Testis (tissue), 5 donors: ENCODE data around the gene CCDC201. TPM values are rescaled to one million over a fixed set of nuclear protein-coding genes. Genes with fewer than 3 reads are reported as not detected.

ENCODE experiments used
- DNase-seq: peaks from one replicate; pipeline ENCODE4 v3.0.0-alpha.2; 2019
- H3K27ac ChIP-seq, 2 donors: fragments of 200-600 bp; sonication (generic); one replicate each; pipeline ENCODE4 v1.5.1; 2019
- H3K27me3 ChIP-seq: fragments of 200-600 bp; sonication (generic); one replicate; pipeline ENCODE4 v1.5.1; 2019
- H3K36me3 ChIP-seq: fragments of 200-600 bp; sonication (generic); one replicate; pipeline ENCODE4 v1.5.1; 2017; ENCODE audit warnings: low read depth; ENCODE audit errors: missing control alignments
- H3K4me1 ChIP-seq: fragments of 200-600 bp; sonication (generic); one replicate; pipeline ENCODE4 v1.5.1; 2019
- H3K4me3 ChIP-seq, 2 donors: fragments of 200-600 bp; sonication (generic); one replicate each; pipeline ENCODE4 v1.5.1; 2017 to 2019
- H3K9me3 ChIP-seq: fragments of 200-600 bp; sonication (generic); one replicate; pipeline ENCODE4 v1.5.1; 2017
- POLR2A ChIP-seq: fragments of 450-650 bp; IDR thresholded peaks from one replicate; pipeline ENCODE4 v1.6.1; 2017; ENCODE audit warnings: antibody characterized with exemption, mild to moderate bottlenecking, moderate library complexity
- WGBS, 2 donors: methylation state at CpG; one replicate each; pipeline ENCODE4 v1.1.5; 2018; 5-methylcytosine and 5-hydroxymethylcytosine counted together
- intact Hi-C: fragments of 100-400 bp; cut with DNase I; formaldehyde crosslinking; loops from one replicate; pipeline ENCODE4 v1.15.1; 2023; ENCODE audit warnings: low total_unique reads
- long read RNA-seq, 2 donors: transcript quantifications; one replicate each; lab custom pipeline, GENCODE V29; 2026
- polyA plus RNA-seq: library from polyadenylated mRNA; stranded (reverse); fragments of 350-450 nt; fragmentation: Illumina TruSeq; extraction: RNeasy Lipid Tissue Mini Kit (QIAGEN cat#74804); gene quantifications from one replicate; pipeline ENCODE4 v1.2.3, GENCODE V29; 2014; ENCODE audit warnings: low read depth, low replicate concordance; ENCODE audit not compliant: insufficient read depth
- total RNA-seq, 2 donors: library from RNA; depleted of rRNA; stranded (reverse); fragments of >200 nt; gene quantifications; one replicate each; pipeline ENCODE4 v1.2.3, GENCODE V29; 2016
- TF ChIP-seq, protein P1 (sequence below), 3 experiments: fragments of 450-650 bp in 2 of 3; fragments of 200-600 bp in 1 of 3; sonication (generic) in 1 of 3; IDR thresholded peaks; one replicate each; pipeline ENCODE4 v1.5.1; 2016 to 2019; ENCODE audit warnings: antibody characterized with exemption in 3 of 3, mild to moderate bottlenecking in 2 of 3, moderate library complexity in 1 of 3

The CCDC201 gene
- total RNA-seq (under 1 TPM in 1 of 2 donors, not detected in 1; 0.12 TPM), polyA plus RNA-seq (not detected)
- long read RNA-seq, donor 1, result 0 reads
- long read RNA-seq, donor 2, result 0 reads

DNA sequence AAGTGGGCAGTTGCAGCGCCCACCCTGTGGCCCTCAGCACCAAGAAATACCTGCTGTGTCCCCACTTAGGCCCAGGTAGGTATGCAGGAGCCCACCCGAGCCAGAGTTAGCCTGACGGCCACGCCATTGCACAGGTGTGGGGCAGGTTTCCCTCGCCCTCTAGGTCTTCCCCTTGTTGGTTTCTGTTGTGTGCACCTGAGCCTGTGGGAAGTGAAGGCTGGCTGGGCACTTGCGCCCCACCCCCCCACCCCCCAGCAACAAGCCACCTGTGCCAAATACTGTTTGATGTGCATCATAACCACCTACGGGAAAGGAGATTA is at the start of gene CCDC201:
Gene CCDC201 (minus strand): TSS at position 48 of the 320 bp plus-strand sequence. CDS start 75 bp downstream, outside the sequence.
- WGBS, 2 donors, result 73 to 98% methylated on average over 5 to 7 of the region's 7 CpGs
- TF ChIP-seq, protein P1, sequence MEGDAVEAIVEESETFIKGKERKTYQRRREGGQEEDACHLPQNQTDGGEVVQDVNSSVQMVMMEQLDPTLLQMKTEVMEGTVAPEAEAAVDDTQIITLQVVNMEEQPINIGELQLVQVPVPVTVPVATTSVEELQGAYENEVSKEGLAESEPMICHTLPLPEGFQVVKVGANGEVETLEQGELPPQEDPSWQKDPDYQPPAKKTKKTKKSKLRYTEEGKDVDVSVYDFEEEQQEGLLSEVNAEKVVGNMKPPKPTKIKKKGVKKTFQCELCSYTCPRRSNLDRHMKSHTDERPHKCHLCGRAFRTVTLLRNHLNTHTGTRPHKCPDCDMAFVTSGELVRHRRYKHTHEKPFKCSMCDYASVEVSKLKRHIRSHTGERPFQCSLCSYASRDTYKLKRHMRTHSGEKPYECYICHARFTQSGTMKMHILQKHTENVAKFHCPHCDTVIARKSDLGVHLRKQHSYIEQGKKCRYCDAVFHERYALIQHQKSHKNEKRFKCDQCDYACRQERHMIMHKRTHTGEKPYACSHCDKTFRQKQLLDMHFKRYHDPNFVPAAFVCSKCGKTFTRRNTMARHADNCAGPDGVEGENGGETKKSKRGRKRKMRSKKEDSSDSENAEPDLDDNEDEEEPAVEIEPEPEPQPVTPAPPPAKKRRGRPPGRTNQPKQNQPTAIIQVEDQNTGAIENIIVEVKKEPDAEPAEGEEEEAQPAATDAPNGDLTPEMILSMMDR (IDR thresholded peaks at IDR 0.05), result no peak
- TF ChIP-seq POLR2A, result no peak
- Histone ChIP-seq H3K4me3 (no peak within 1 kb of the TSS), H3K36me3 (no peaks in the 10 kb centered on the region), H3K27ac (no peak within 1 kb of the TSS), H3K4me1 (no peaks in the 10 kb centered on the region), H3K9me3 (no peaks in the 10 kb centered on the region), H3K27me3 (no peaks in the 10 kb centered on the region)
- intact Hi-C loops, result no loop called here
- no peak for DNase-seq

DNA sequence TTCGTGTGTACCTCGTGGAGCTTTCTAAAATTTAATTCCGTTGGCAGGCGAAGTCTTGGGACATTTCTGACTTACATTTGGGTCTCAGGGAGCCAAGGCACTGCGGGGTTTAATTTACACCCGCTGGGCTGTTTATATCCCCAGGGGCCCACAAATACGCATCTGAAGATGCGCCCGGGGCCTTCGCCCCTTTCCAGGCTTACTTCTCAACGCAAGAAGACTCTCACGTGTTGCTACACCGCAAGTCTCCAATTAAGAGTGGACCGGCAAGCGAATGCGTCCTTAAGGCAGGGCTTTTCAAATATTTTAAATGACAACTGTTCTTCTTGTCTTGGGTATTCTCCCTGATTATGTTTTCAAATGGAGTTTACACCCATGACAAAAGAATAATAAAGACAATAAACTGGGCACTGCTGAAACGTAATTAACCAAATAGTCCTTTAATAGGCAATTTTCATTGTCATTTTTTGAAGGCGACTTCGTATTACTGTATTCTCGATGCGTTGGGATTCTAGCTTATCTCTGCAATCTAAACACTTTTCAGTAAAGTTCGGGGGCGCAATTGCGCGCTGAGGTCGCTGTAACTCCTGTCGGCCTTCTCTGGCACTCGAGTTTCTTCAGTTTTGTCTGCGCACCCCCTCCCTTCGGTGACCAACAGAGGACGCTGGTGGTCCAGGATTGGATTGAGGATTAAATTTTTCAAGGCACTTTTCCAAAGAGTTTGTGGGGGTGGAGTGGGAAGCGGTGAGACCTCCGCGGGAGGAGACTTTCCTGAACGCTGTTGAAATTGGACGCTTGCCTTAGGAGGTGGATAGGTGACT is 49.0 kb upstream of the CCDC201 start:
- Histone ChIP-seq H3K27ac (peak overlapping the region in 1 of 2 donors; percentile 8), H3K4me1 (peaks cover 5% of the 10 kb centered on the region), H3K36me3 (no peaks in the 10 kb centered on the region), H3K9me3 (no peaks in the 10 kb centered on the region), H3K4me3 (peak overlapping the region in 1 of 2 donors; percentile 59), H3K27me3 (no peaks in the 10 kb centered on the region)
- TF ChIP-seq POLR2A, result no peak
- TF ChIP-seq, protein P1 (IDR thresholded peaks at IDR 0.05), result peak; percentile 81 to 91 (median 89)
- 2 to 4% methylated on average over 36 of the region's 36 CpGs for WGBS, 2 donors
- intact Hi-C loops, result loop anchor here (5.0 to 10.0 kb wide), 2 partner anchors 433 to 1165 kb away; no protein-coding TSS in a partner anchor
- peak; percentile 80 for DNase-seq

DNA sequence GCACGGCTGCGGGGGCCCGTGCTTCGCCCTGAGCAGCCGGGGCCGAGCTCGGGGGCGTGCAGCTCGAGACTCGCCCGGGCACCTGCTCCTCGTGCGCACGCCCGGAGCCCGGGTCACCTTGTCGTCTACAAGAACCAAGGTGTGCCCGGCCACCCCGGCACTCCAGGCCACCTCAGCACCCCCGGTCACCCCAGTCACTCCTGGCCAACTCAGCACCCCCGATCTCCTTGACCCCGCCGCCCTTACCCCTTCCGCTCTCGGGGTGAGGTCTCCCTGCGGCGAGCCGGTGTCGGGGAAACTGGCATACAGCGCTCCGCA is 48.5 kb upstream of the CCDC201 start:
- no peaks in the 10 kb centered on the region for H3K36me3 ChIP-seq
- H3K9me3 ChIP-seq, result no peaks in the 10 kb centered on the region
- no peaks in the 10 kb centered on the region for H3K27me3 ChIP-seq
- WGBS, 2 donors, result 0 to 9% methylated on average over 11 to 31 of the region's 31 CpGs
- peak; percentile 28 for DNase-seq
- peaks cover 5% of the 10 kb centered on the region for H3K4me1 ChIP-seq
- TF ChIP-seq, protein P1 (IDR thresholded peaks at IDR 0.05), result no peak
- no peak for TF ChIP-seq POLR2A
- H3K4me3 ChIP-seq, result peak overlapping the region; percentile 52 to 59
- no peak overlapping the region for H3K27ac ChIP-seq
- intact Hi-C loops, result loop anchor here (5.0 to 10.0 kb wide), 2 partner anchors 433 to 1166 kb away; no protein-coding TSS in a partner anchor

- peak within 1 kb of the TSS; percentile 52 to 59 for H3K4me3 ChIP-seq
- no peaks in the 10 kb centered on the region for H3K27me3 ChIP-seq
- peak; percentile 73 for DNase-seq
- TF ChIP-seq, protein P1 (IDR thresholded peaks at IDR 0.05), result no peak
- TF ChIP-seq POLR2A, result no peak
- H3K27ac ChIP-seq, result peak within 1 kb of the TSS in 1 of 2 donors; percentile 8
- H3K9me3 ChIP-seq, result no peaks in the 10 kb centered on the region
- intact Hi-C loops, result loop anchor here (5.0 to 10.0 kb wide), 2 partner anchors 434 to 1167 kb away; no protein-coding TSS in a partner anchor
- WGBS, 2 donors, result 0 to 1% methylated on average over 15 to 45 of the region's 111 CpGs
- H3K36me3 ChIP-seq, result no peaks in the 10 kb centered on the region
- H3K4me1 ChIP-seq, result peaks cover 5% of the 10 kb centered on the region
Observed at GRCh38 chr7:45920502-45921380, 47.9 kb upstream of the CCDC201 start, which contains the start of gene IGFBP3. TSS of gene IGFBP3 (minus strand) at chr7:45921272. CDS start at chr7:45921140, 132 bp downstream.
